Measurements from ENCODE around the gene BABAM2. TPM values are rescaled to one million over a fixed set of nuclear protein-coding genes. Genes with fewer than 3 reads are reported as not detected.

Gene BABAM2
- total and polyA plus RNA-seq, 10 of the 15 experiments (the other 5 are each of a cell fraction or from before 2014, with no cell fraction given), result 30.7 to 59.9 (median 44.5) TPM

GRCh38 chr2:28166956-28167355 is 276.4 kb downstream of the BABAM2 start:
- TF ChIP-seq CHD4 (IDR thresholded peaks at IDR 0.05) (no peak), YBX1 (IDR thresholded peaks at IDR 0.05) (no peak), STAT1 (conservative IDR thresholded peaks at IDR 0.05) (no peak), EP300 (IDR thresholded peaks at IDR 0.05; ENCODE audit: borderline replicate concordance in 1 of 2, control insufficient read depth in 1 of 2, low read depth in 2 of 2, low read length in 2 of 2) (no peak), FOXK2 (IDR thresholded peaks at IDR 0.05) (no peak), RB1 (IDR thresholded peaks at IDR 0.05; ENCODE audit: borderline replicate concordance) (no peak), HSF1 (IDR thresholded peaks at IDR 0.05; ENCODE audit: low read depth, low read length) (no peak), CREM (IDR thresholded peaks at IDR 0.05; ENCODE audit: low read depth) (no peak), USF2 (IDR thresholded peaks at IDR 0.05; ENCODE audit: borderline replicate concordance, low read depth, low read length) (no peak), MXI1 (IDR thresholded peaks at IDR 0.05; ENCODE audit: low read depth, low read length) (no peak)
- TF ChIP-seq, protein P1, sequence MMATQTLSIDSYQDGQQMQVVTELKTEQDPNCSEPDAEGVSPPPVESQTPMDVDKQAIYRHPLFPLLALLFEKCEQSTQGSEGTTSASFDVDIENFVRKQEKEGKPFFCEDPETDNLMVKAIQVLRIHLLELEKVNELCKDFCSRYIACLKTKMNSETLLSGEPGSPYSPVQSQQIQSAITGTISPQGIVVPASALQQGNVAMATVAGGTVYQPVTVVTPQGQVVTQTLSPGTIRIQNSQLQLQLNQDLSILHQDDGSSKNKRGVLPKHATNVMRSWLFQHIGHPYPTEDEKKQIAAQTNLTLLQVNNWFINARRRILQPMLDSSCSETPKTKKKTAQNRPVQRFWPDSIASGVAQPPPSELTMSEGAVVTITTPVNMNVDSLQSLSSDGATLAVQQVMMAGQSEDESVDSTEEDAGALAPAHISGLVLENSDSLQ (IDR thresholded peaks at IDR 0.05), result no peak
- TF ChIP-seq, protein P2, sequence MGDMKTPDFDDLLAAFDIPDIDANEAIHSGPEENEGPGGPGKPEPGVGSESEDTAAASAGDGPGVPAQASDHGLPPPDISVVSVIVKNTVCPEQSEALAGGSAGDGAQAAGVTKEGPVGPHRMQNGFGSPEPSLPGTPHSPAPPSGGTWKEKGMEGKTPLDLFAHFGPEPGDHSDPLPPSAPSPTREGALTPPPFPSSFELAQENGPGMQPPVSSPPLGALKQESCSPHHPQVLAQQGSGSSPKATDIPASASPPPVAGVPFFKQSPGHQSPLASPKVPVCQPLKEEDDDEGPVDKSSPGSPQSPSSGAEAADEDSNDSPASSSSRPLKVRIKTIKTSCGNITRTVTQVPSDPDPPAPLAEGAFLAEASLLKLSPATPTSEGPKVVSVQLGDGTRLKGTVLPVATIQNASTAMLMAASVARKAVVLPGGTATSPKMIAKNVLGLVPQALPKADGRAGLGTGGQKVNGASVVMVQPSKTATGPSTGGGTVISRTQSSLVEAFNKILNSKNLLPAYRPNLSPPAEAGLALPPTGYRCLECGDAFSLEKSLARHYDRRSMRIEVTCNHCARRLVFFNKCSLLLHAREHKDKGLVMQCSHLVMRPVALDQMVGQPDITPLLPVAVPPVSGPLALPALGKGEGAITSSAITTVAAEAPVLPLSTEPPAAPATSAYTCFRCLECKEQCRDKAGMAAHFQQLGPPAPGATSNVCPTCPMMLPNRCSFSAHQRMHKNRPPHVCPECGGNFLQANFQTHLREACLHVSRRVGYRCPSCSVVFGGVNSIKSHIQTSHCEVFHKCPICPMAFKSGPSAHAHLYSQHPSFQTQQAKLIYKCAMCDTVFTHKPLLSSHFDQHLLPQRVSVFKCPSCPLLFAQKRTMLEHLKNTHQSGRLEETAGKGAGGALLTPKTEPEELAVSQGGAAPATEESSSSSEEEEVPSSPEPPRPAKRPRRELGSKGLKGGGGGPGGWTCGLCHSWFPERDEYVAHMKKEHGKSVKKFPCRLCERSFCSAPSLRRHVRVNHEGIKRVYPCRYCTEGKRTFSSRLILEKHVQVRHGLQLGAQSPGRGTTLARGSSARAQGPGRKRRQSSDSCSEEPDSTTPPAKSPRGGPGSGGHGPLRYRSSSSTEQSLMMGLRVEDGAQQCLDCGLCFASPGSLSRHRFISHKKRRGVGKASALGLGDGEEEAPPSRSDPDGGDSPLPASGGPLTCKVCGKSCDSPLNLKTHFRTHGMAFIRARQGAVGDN (IDR thresholded peaks at IDR 0.05), result no peak
- TF ChIP-seq, protein P3, sequence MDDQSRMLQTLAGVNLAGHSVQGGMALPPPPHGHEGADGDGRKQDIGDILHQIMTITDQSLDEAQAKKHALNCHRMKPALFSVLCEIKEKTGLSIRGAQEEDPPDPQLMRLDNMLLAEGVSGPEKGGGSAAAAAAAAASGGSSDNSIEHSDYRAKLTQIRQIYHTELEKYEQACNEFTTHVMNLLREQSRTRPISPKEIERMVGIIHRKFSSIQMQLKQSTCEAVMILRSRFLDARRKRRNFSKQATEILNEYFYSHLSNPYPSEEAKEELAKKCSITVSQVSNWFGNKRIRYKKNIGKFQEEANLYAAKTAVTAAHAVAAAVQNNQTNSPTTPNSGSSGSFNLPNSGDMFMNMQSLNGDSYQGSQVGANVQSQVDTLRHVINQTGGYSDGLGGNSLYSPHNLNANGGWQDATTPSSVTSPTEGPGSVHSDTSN (IDR thresholded peaks at IDR 0.05; ENCODE audit: insufficient replicate concordance, low read depth, low read length), result no peak
- H3K79me2 ChIP-seq (ENCODE audit: control insufficient read depth, insufficient read depth, low read length), result no peaks in the 10 kb centered on the region
- POLR2A ChIA-PET, result interaction anchor here (0.7 kb wide), 1 partner anchor 1485 kb away, joined by 3 read pairs; no protein-coding TSS in a partner anchor
- no peak overlapping the region for H3K4me2 ChIP-seq (ENCODE audit: control insufficient read depth, insufficient read depth)
- ATAC-seq, result no peak
- DNase-seq (ENCODE audit: low read depth, low spot score), result no peak
- H3K4me1 ChIP-seq (ENCODE audit: control insufficient read depth, insufficient read depth, low read length), result no peaks in the 10 kb centered on the region
- H3K36me3 ChIP-seq (ENCODE audit: control insufficient read depth in 2 of 2, insufficient read depth in 2 of 2, low read length in 1 of 2), result no peaks in the 10 kb centered on the region
- no peak for FAIRE-seq
- intact Hi-C loops (cut with micrococcal nuclease; ENCODE audit: unreplicated experiment), result no loop called here
- BruUV-seq (replicated peaks), result no TSS peak
- CTCF ChIA-PET, result no interaction called here
- no peaks in the 10 kb centered on the region for H4K20me1 ChIP-seq (ENCODE audit: control insufficient read depth, insufficient read depth)
- H3K27ac ChIP-seq (ENCODE audit: control insufficient read depth, insufficient read depth), result no peak overlapping the region
- no peak overlapping the region for H3K9ac ChIP-seq (ENCODE audit: control insufficient read depth, insufficient read depth, low read length)
- H3K4me3 ChIP-seq, result no peak overlapping the region
- SMC1A ChIA-PET (ENCODE audit: uncharacterized antibody, unreplicated experiment), result no interaction called here
- 98% methylated on average over 2 of the region's 2 CpGs for WGBS (ENCODE audit: insufficient coverage, insufficient replicate concordance, low lambda C conversion rate, missing lambda C conversion rate)
- RAD21 ChIA-PET (ENCODE audit: unreplicated experiment), result no interaction called here
- no peaks in the 10 kb centered on the region for H3K27me3 ChIP-seq (replicated peaks in 1 of 2; ENCODE audit: control insufficient read depth in 2 of 2, insufficient read depth in 2 of 2, low read length in 1 of 2)
- H2AFZ ChIP-seq (ENCODE audit: control insufficient read depth, low read depth, low read length), result no peak overlapping the region
- no peaks in the 10 kb centered on the region for H3K9me3 ChIP-seq (replicated peaks; ENCODE audit: control insufficient read depth, insufficient read depth, low read length)
- in situ Hi-C loops (cut with MboI), result no loop called here
